SK-N-SH (cell line): Measurements from ENCODE around the gene TRAK1. TPM values are rescaled to one million over a fixed set of nuclear protein-coding genes. Genes with fewer than 3 reads are reported as not detected.

Experiments
- CTCF ChIA-PET: fragments of 300-600, 350-600 bp; formaldehyde crosslinking; extraction: SDS; loops from one replicate; lab custom pipeline; 2021; lab: Yijun Ruan, JAX
- POLR2A ChIA-PET: fragments of 350-600 bp; sonication (Branson Sonifier 250); formaldehyde crosslinking; extraction: SDS; loops from one replicate; lab custom pipeline; 2020; ENCODE audit warnings: antibody characterized with exemption, inconsistent platforms; lab: Yijun Ruan, JAX
- DNase-seq: peaks from one replicate; pipeline ENCODE4 v3.0.0; 2012
- H2AFZ ChIP-seq: fragments of 200-600 bp; sonication (generic); 2 replicates; pipeline ENCODE4 v1.8.1; 2016; ENCODE audit warnings: antibody characterized with exemption, mild to moderate bottlenecking, low read depth
- H3F3A ChIP-seq: fragments of 200-600 bp; sonication (generic); replicated peaks from 2 replicates; pipeline ENCODE3; 2016; ENCODE audit warnings: antibody characterized with exemption, mild to moderate bottlenecking; ENCODE audit not compliant: insufficient read depth
- H3K27ac ChIP-seq, 2 experiments: fragments of 200-500 bp in 1 of 2; fragments of 200-600 bp in 1 of 2; sonication (Bioruptor generic) in 1 of 2; sonication (generic), shearing (Covaris generic) in 1 of 2; 2 replicates each; pipeline versions ENCODE4 v1.5.1 to v1.6.1; 2014 to 2016; ENCODE audit warnings: low read depth in 2 of 2, inconsistent platforms in 1 of 2, low read length in 1 of 2, mild to moderate bottlenecking in 1 of 2, mixed read lengths in 1 of 2
- H3K27me3 ChIP-seq: fragments of 200-600 bp; sonication (generic), shearing (Covaris generic); 2 replicates; pipeline ENCODE4 v1.6.1; 2016; ENCODE audit warnings: mixed run types; ENCODE audit not compliant: insufficient read depth
- H3K36me3 ChIP-seq, 2 experiments: fragments of 200-500 bp in 1 of 2; fragments of 200-600 bp in 1 of 2; sonication (Bioruptor generic) in 1 of 2; sonication (generic) in 1 of 2; replicated peaks in 1 of 2; 2 replicates each; pipeline versions ENCODE3 to v1.5.1; 2014 to 2016; ENCODE audit warnings: low read length in 1 of 2, mild to moderate bottlenecking in 1 of 2; ENCODE audit not compliant: insufficient read depth in 2 of 2, control insufficient read depth in 1 of 2
- H3K4me1 ChIP-seq, 2 experiments: fragments of 200-500 bp in 1 of 2; fragments of 200-600 bp in 1 of 2; sonication (Bioruptor generic) in 1 of 2; sonication (generic), shearing (Covaris generic) in 1 of 2; 2 replicates each; pipeline versions ENCODE4 v1.5.1 to v1.6.1; 2014 to 2016; ENCODE audit warnings: low read depth in 1 of 2, low read length in 1 of 2, mixed run types in 1 of 2; ENCODE audit not compliant: insufficient read depth in 2 of 2, control insufficient read depth in 1 of 2
- H3K4me2 ChIP-seq: fragments of 200-600 bp; sonication (generic), shearing (Covaris generic); 2 replicates; pipeline ENCODE4 v1.6.1; 2017; ENCODE audit warnings: mixed run types
- H3K4me3 ChIP-seq, 2 experiments: fragments of 200-500 bp in 1 of 2; fragments of 200-600 bp in 1 of 2; sonication (Bioruptor generic) in 1 of 2; sonication (generic), shearing (Covaris generic) in 1 of 2; 2 replicates each; pipeline versions ENCODE4 v1.5.1 to v1.8.1; 2014 to 2016; ENCODE audit warnings: low read depth in 2 of 2, inconsistent platforms in 1 of 2, low read length in 1 of 2, mild to moderate bottlenecking in 1 of 2, mixed read lengths in 1 of 2, moderate library complexity in 1 of 2
- H3K79me2 ChIP-seq: fragments of 200-600 bp; sonication (generic); 2 replicates; pipeline ENCODE4 v1.8.1; 2017; ENCODE audit warnings: mild to moderate bottlenecking; ENCODE audit not compliant: insufficient read depth
- H3K9ac ChIP-seq: fragments of 200-600 bp; sonication (generic); 2 replicates; pipeline ENCODE4 v1.6.1; 2017; ENCODE audit warnings: mixed run types
- H3K9me2 ChIP-seq: fragments of 200-600 bp; sonication (generic); 2 replicates; pipeline ENCODE4 v1.6.1; 2017; ENCODE audit warnings: mixed run types
- H3K9me3 ChIP-seq: fragments of 200-600 bp; sonication (generic); 2 replicates; pipeline ENCODE4 v1.6.1; 2017; ENCODE audit warnings: mixed run types, mild to moderate bottlenecking, moderate library complexity
- H4K20me1 ChIP-seq: fragments of 200-600 bp; sonication (generic); 2 replicates; pipeline ENCODE4 v1.6.1; 2017; ENCODE audit warnings: mild to moderate bottlenecking, mixed run types; ENCODE audit not compliant: insufficient read depth
- CHD2 ChIP-seq: fragments of 150-350 bp; IDR thresholded peaks from 2 replicates; pipeline ENCODE4 v1.6.1; 2018; ENCODE audit warnings: low read length; ENCODE audit not compliant: partially characterized antibody
- EP300 ChIP-seq, 2 experiments: IDR thresholded peaks; 2 replicates each; pipeline versions ENCODE4 v1.4.0 to v1.6.1; 2012; ENCODE audit warnings: borderline replicate concordance in 1 of 2, low read depth in 1 of 2, low read length in 1 of 2
- FOSL2 ChIP-seq: IDR thresholded peaks from 2 replicates; pipeline ENCODE4 v1.4.0; 2012; ENCODE audit warnings: low read depth, mild to moderate bottlenecking, moderate library complexity, borderline replicate concordance
- FOXM1 ChIP-seq: IDR thresholded peaks from 2 replicates; pipeline ENCODE4 v1.4.0; 2012; ENCODE audit warnings: low read depth, mild to moderate bottlenecking
- GATA2 ChIP-seq: sonication (generic); formaldehyde crosslinking; IDR thresholded peaks from 2 replicates; pipeline ENCODE4 v1.5.0; 2020; ENCODE audit warnings: mild to moderate bottlenecking, missing genetic modification reagents
- JUND ChIP-seq: IDR thresholded peaks from 2 replicates; pipeline ENCODE4 v1.4.0; 2012
- MXI1 ChIP-seq: IDR thresholded peaks from 2 replicates; pipeline ENCODE4 v1.6.1; 2012; ENCODE audit warnings: mild to moderate bottlenecking, low read depth, low read length, improper control_type of control experiment
- NFIC ChIP-seq: IDR thresholded peaks from 2 replicates; pipeline ENCODE4 v1.4.0; 2012; ENCODE audit warnings: borderline replicate concordance
- RCOR1 ChIP-seq: fragments of 150-350 bp; IDR thresholded peaks from 2 replicates; pipeline ENCODE4 v1.6.1; 2017; ENCODE audit warnings: antibody characterized with exemption, low read length
- REST ChIP-seq: IDR thresholded peaks from 2 replicates; pipeline ENCODE4 v1.6.1; 2012; ENCODE audit warnings: mild to moderate bottlenecking, low read depth, low read length, moderate library complexity
- RXRA ChIP-seq: IDR thresholded peaks from 2 replicates; pipeline ENCODE4 v1.4.0; 2012; ENCODE audit warnings: low read depth, mild to moderate bottlenecking, borderline replicate concordance
- SMC3 ChIP-seq: IDR thresholded peaks from 2 replicates; pipeline ENCODE4 v1.6.1; 2012; ENCODE audit warnings: low read depth, low read length, improper control_type of control experiment
- TCF12 ChIP-seq: IDR thresholded peaks from 2 replicates; pipeline ENCODE4 v1.4.0; 2012
- TEAD4 ChIP-seq: IDR thresholded peaks from 2 replicates; pipeline ENCODE4 v1.4.0; 2012; ENCODE audit warnings: mild to moderate bottlenecking, borderline replicate concordance; ENCODE audit not compliant: insufficient read depth
- USF1 ChIP-seq: IDR thresholded peaks from 2 replicates; pipeline ENCODE4 v1.4.0; 2012; ENCODE audit warnings: low read depth, borderline replicate concordance
- ZBTB33 ChIP-seq: IDR thresholded peaks from 2 replicates; pipeline ENCODE4 v1.4.0; 2012; ENCODE audit warnings: low read depth, borderline replicate concordance
- WGBS: methylation state at CpG from one replicate; pipeline ENCODE4 v1.1.6; 2017; ENCODE audit warnings: low lambda C conversion rate; 5-methylcytosine and 5-hydroxymethylcytosine counted together
- polyA plus RNA-seq, 3 experiments: library from polyadenylated mRNA; depleted of rRNA; stranded (reverse); fragments of >200 nt; gene quantifications; 2 replicates each; pipeline ENCODE4 v1.2.3, GENCODE V29; 2012
- TF ChIP-seq, protein P1 (sequence below): IDR thresholded peaks from 2 replicates; pipeline ENCODE4; 2012

TRAK1 gene
- polyA plus RNA-seq, 1 of the 3 experiments (the other 2 are of a cell fraction), result 12.5 TPM

DNA sequence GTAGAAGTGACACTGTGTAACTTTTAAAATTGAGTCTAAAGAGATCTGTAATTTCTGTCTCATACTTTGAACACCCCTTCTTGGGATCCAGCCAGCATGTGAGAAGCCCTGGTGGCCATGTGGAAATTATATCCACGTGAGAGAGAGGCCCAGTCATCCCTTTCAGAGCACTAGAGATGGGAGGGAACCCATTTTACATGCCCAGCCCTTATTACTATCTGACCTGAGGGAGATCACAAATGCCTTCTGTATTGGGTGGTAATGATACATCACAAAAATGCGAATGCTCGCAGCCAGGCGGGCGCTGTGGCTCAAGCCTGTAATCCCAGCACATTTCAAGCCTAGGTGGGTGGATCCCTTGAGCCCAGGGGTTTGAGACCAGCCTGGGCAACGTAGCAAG is 27.3 kb upstream of the TRAK1 start (continued):
- TF ChIP-seq USF1 (no peak), JUND (no peak; the same call in 1 of the 2 replicates), RCOR1 (no peak)

DNA sequence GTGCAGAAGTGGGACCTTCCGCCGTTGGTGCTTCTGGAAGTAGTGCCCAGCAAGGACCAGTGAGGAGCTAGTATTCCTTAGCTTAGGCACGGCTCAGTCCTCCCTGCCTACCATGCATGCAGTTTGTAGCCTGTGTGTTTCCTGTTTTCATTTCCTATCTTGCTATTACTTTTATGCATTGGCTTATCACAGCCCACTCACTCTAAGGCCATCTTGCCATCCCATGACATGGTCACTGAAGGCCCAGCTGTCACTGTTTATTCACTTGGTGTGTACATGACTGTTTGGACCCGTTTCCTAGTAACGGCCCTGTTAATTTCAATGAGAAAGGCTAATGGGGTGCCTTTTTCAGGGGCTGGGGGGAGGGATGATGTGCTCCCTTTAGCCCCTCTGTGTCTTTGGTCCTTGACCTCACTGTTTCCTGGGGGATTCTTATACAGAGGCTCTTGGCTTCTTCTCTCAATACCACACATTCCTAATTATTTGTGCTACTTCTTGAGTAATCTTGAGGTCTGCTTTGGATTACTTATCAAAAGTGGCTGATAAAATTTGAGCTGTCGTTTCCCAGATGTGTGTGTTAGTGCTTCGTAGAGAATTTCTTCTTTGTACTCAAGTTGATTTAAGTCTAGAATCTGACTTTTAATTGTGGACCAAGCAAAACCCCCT is 24.5 kb upstream of the TRAK1 start:
- Histone ChIP-seq H3K4me1 (peaks cover 10 to 24% of the 10 kb centered on the region in 2 experiments; a peak in 3 of 4 replicates), H3K9me3 (no peaks in the 10 kb centered on the region), H3K27ac (peak overlapping the region in 1 of 2 experiments; percentile 87; a peak in 3 of 4 replicates), H2AFZ (0 out of 2 replicates have a peak overlapping the region, but pooled peaks have one; percentile 17), H3K36me3 (no peaks in the 10 kb centered on the region), H3K79me2 (peaks cover 38% of the 10 kb centered on the region), H3K4me3 (no peak overlapping the region), H3F3A (peaks cover 25% of the 10 kb centered on the region), H3K9ac (peak overlapping the region; percentile 54; the same call in 1 of the 2 replicates), H3K9me2 (no peaks in the 10 kb centered on the region), H3K4me2 (peak overlapping the region; percentile 39; the same call in 1 of the 2 replicates), H4K20me1 (no peaks in the 10 kb centered on the region), H3K27me3 (no peaks in the 10 kb centered on the region)
- no peak for TF ChIP-seq TEAD4
- no peak for TF ChIP-seq RCOR1
- TF ChIP-seq SMC3, result no peak
- TF ChIP-seq, protein P1, sequence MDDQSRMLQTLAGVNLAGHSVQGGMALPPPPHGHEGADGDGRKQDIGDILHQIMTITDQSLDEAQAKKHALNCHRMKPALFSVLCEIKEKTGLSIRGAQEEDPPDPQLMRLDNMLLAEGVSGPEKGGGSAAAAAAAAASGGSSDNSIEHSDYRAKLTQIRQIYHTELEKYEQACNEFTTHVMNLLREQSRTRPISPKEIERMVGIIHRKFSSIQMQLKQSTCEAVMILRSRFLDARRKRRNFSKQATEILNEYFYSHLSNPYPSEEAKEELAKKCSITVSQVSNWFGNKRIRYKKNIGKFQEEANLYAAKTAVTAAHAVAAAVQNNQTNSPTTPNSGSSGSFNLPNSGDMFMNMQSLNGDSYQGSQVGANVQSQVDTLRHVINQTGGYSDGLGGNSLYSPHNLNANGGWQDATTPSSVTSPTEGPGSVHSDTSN, result peak; percentile 17; the same call in 1 of the 2 replicates
- TF ChIP-seq FOXM1, result no peak
- TF ChIP-seq CHD2, result peak; percentile 16
- TF ChIP-seq TCF12, result peak; percentile 82
- TF ChIP-seq RXRA, result no peak
- TF ChIP-seq EP300 (IDR thresholded peaks at IDR 0.05; ENCODE audit: borderline replicate concordance in 1 of 2, low read depth in 1 of 2, low read length in 1 of 2), result 0 out of 4 replicates have a peak, but pooled peaks of 1 of the 2 experiments have one; percentile 11
- no peak for TF ChIP-seq NFIC
- TF ChIP-seq JUND, result no peak
- ChIA-PET CTCF (interaction anchor here (1.1 to 2.3 kb wide), 4 partner anchors 20 to 182 kb away, joined by 3 to 10 read pairs (median 4); no protein-coding TSS in a partner anchor), POLR2A (interaction anchor here (0.6 kb wide), 1 partner anchor 211 kb away, joined by 3 read pairs; no protein-coding TSS in a partner anchor)
- peak; percentile 46 for DNase-seq
- WGBS, result 64% methylated on average over 7 of the region's 7 CpGs

DNA sequence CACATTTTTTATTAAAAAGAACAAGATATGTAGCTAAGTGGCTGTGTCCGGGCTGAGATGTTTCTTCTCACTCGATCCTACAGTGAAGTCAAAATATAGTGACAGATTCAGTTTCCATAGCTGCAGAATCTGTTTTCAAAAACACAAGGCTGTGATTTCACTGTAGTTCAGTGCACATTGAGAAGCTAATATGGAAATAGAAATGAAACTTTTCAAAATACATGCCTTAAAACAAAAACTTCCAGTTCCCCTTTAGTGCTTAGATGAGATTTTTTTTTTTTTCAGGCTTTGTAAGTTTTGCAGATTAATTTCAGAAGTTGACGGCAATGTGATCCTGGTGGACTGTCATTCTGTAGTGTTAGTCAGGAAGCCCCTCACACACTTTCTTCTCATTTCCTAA is 23.8 kb upstream of the TRAK1 start:
- peaks cover 12 to 19% of the 10 kb centered on the region in 2 experiments; a peak in 3 of 4 replicates for H3K4me1 ChIP-seq
- no peak for TF ChIP-seq FOSL2
- no peak for TF ChIP-seq MXI1
- TF ChIP-seq ZBTB33, result no peak
- no peak for TF ChIP-seq REST
- no peak for TF ChIP-seq GATA2 (CRISPR knock-in tag)
- no peak for TF ChIP-seq TEAD4

More for the DNA sequence above, 23.8 kb upstream of the TRAK1 start:
- 0 out of 2 replicates have a peak overlapping the region, but pooled peaks have one; percentile 17 for H2AFZ ChIP-seq
- no peaks in the 10 kb centered on the region for H3K9me3 ChIP-seq
- peaks cover 23% of the 10 kb centered on the region for H3F3A ChIP-seq
- ChIA-PET CTCF (interaction anchor here (1.1 kb wide), 3 partner anchors 21 to 183 kb away, joined by 3 to 4 read pairs (median 3); no protein-coding TSS in a partner anchor), POLR2A (no interaction called here)
- H3K79me2 ChIP-seq, result peaks cover 38% of the 10 kb centered on the region
- no peaks in the 10 kb centered on the region for H3K36me3 ChIP-seq
- peak overlapping the region in 1 of 2 experiments; percentile 87; a peak in 3 of 4 replicates for H3K27ac ChIP-seq
- H3K9ac ChIP-seq, result peak overlapping the region; percentile 54; the same call in 1 of the 2 replicates
- no peaks in the 10 kb centered on the region for H3K9me2 ChIP-seq
- no peak overlapping the region for H3K4me3 ChIP-seq
- no peaks in the 10 kb centered on the region for H3K27me3 ChIP-seq
- no peaks in the 10 kb centered on the region for H4K20me1 ChIP-seq
- DNase-seq, result no peak
- WGBS, result 64% methylated on average over 3 of the region's 3 CpGs
- H3K4me2 ChIP-seq, result peak overlapping the region; percentile 39; the same call in 1 of the 2 replicates
